ENCODE results near the gene CPSF2. TPM values are rescaled to one million over a fixed set of nuclear protein-coding genes. Genes with fewer than 3 reads are reported as not detected.

The CPSF2 gene
- total RNA-seq, 4 donors from 2014 or later: 24.3 to 48.7 (median 25.4) TPM

- TF ChIP-seq CTCF (IDR thresholded peaks at IDR 0.05): no peak
- no peak for TF ChIP-seq POLR2A (IDR thresholded peaks at IDR 0.05)
- Histone ChIP-seq H3K27ac (no peak overlapping the region), H3K9me3 (no peaks in the 10 kb centered on the region), H3K4me3 (no peak overlapping the region), H3K36me3 (peaks cover 0 to 84% (median 0%) of the 10 kb centered on the region in 3 donors), H3K4me1 (no peaks in the 10 kb centered on the region), H3K27me3 (no peaks in the 10 kb centered on the region)
- no peak for DNase-seq
Measured at GRCh38 chr14:92134456-92134855, 12.7 kb downstream of the CPSF2 start.

GRCh38 chr14:92135269-92135668 lies 13.5 kb downstream of the CPSF2 start:
- Histone ChIP-seq H3K9me3 (no peaks in the 10 kb centered on the region), H3K36me3 (peaks cover 0 to 92% (median 0%) of the 10 kb centered on the region in 3 donors), H3K4me1 (no peaks in the 10 kb centered on the region), H3K27ac (no peak overlapping the region), H3K27me3 (no peaks in the 10 kb centered on the region), H3K4me3 (no peak overlapping the region)
- no peak for TF ChIP-seq POLR2A (IDR thresholded peaks at IDR 0.05)
- peak in 5 of 6 experiments; percentile 13 to 53 (median 39) for TF ChIP-seq CTCF (IDR thresholded peaks at IDR 0.05)
- no peak for DNase-seq

- no peaks in the 10 kb centered on the region for H3K27me3 ChIP-seq
- DNase-seq: no peak
- H3K9me3 ChIP-seq: no peaks in the 10 kb centered on the region
- H3K4me3 ChIP-seq: no peak overlapping the region
- no peak overlapping the region for H3K27ac ChIP-seq
- TF ChIP-seq CTCF (IDR thresholded peaks at IDR 0.05): no peak
- no peak for TF ChIP-seq POLR2A (IDR thresholded peaks at IDR 0.05)
- no peaks in the 10 kb centered on the region for H3K4me1 ChIP-seq
- H3K36me3 ChIP-seq: peaks cover 0 to 83% (median 0%) of the 10 kb centered on the region in 3 donors
Measured at GRCh38 chr14:92143309-92143708, 21.5 kb downstream of the CPSF2 start.

DNA sequence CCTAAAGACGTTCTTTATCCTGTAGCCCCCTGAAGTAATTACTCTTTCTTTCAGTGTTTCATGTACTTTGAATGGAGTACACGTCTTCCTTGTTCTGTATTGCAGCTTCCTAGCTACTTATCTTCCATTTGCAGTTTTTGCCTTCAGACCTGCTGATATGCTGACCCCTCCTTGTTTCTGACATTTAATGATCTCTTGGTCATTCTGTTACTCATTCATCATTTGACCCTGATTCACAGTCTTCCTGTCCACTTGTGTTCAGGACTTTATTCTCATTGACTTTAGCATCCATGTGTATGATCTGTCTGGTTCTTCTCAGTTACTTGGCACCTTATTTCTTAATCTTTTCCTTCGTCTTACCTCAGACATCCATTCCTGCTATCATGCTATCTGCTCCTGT lies 22.2 kb downstream of the CPSF2 start:
- H3K4me1 ChIP-seq: no peaks in the 10 kb centered on the region
- H3K9me3 ChIP-seq: no peaks in the 10 kb centered on the region
- H3K27ac ChIP-seq: no peak overlapping the region
- no peak for DNase-seq
- H3K27me3 ChIP-seq: no peaks in the 10 kb centered on the region
- no peak overlapping the region for H3K4me3 ChIP-seq
- H3K36me3 ChIP-seq: peaks cover 0 to 83% (median 0%) of the 10 kb centered on the region in 3 donors
- TF ChIP-seq CTCF (IDR thresholded peaks at IDR 0.05): no peak
- TF ChIP-seq POLR2A (IDR thresholded peaks at IDR 0.05): no peak

- no peaks in the 10 kb centered on the region for H3K4me1 ChIP-seq
- no peak overlapping the region for H3K4me3 ChIP-seq
- peaks cover 0 to 83% (median 0%) of the 10 kb centered on the region in 3 donors for H3K36me3 ChIP-seq
- TF ChIP-seq POLR2A (IDR thresholded peaks at IDR 0.05) (no peak), CTCF (IDR thresholded peaks at IDR 0.05) (no peak)
- H3K27me3 ChIP-seq: no peaks in the 10 kb centered on the region
- no peak for DNase-seq
- no peak overlapping the region for H3K27ac ChIP-seq
- H3K9me3 ChIP-seq: no peaks in the 10 kb centered on the region
Measured at GRCh38 chr14:92144708-92145107, 22.9 kb downstream of the CPSF2 start.

GRCh38 chr14:92153581-92153980 lies 31.8 kb downstream of the CPSF2 start:
- Histone ChIP-seq H3K36me3 (peaks cover 0 to 64% (median 0%) of the 10 kb centered on the region in 3 donors), H3K9me3 (no peaks in the 10 kb centered on the region), H3K27me3 (no peaks in the 10 kb centered on the region), H3K4me3 (no peak overlapping the region), H3K27ac (no peak overlapping the region), H3K4me1 (no peaks in the 10 kb centered on the region)
- DNase-seq: no peak
- no peak for TF ChIP-seq CTCF (IDR thresholded peaks at IDR 0.05)
- no peak for TF ChIP-seq POLR2A (IDR thresholded peaks at IDR 0.05)

All from Peyer's patch (tissue), 4 donors.